HEK293 (cell line): ENCODE measurements around the gene ZNF775.

ENCODE experiments used
- CTCF ChIA-PET: fragments of 350-600 bp; formaldehyde crosslinking; extraction: SDS; loops from one replicate; lab custom pipeline; 2021; ENCODE audit warnings: antibody characterized with exemption; lab: Yijun Ruan, JAX
- POLR2A ChIA-PET: fragments of 300-600 bp; formaldehyde crosslinking; extraction: SDS; loops from one replicate; lab custom pipeline; 2020; ENCODE audit warnings: antibody characterized with exemption, inconsistent platforms; lab: Yijun Ruan, JAX
- H3K27ac ChIP-seq: fragments of 200-500 bp; sonication (Bioruptor generic); 2 replicates; pipeline ENCODE4 v1.5.1; 2014; ENCODE audit warnings: low read depth, low read length, control low read depth, inconsistent platforms; ENCODE audit errors: extremely low read depth
- H3K36me3 ChIP-seq, 2 experiments: fragments of 200-500 bp in 1 of 2; sonication (Bioruptor generic) in 1 of 2; 1 replicate in 1 of 2; 2 replicates in 1 of 2; pipeline ENCODE4 v1.5.1; 2014 to 2017; ENCODE audit warnings: inconsistent platforms in 2 of 2, low read length in 2 of 2; ENCODE audit not compliant: control insufficient read depth in 2 of 2, insufficient read depth in 1 of 2
- H3K4me1 ChIP-seq: fragments of 200-500 bp; sonication (Bioruptor generic); 2 replicates; pipeline ENCODE4 v1.5.1; 2014; ENCODE audit warnings: mild to moderate bottlenecking, low read length, inconsistent platforms; ENCODE audit not compliant: control insufficient read depth, insufficient read depth
- H3K4me3 ChIP-seq: 2 replicates; pipeline ENCODE4 v1.5.1; 2011; ENCODE audit warnings: low read depth, mild to moderate bottlenecking, control low read depth, low read length, moderate library complexity
- H3K9me3 ChIP-seq: fragments of 200-500 bp; sonication (Bioruptor generic); 2 replicates; pipeline ENCODE4 v1.5.1; 2014; ENCODE audit warnings: low read depth, low read length, inconsistent platforms; ENCODE audit not compliant: control insufficient read depth, insufficient read depth
- EGR2 ChIP-seq: fragments of 450-650 bp; formaldehyde crosslinking; IDR thresholded peaks from 2 replicates; pipeline ENCODE4 v1.5.1; 2016; ENCODE audit warnings: low read depth, missing biosample characterization, missing genetic modification characterization
- GLIS1 ChIP-seq: fragments of 450-650 bp; formaldehyde crosslinking; IDR thresholded peaks from 2 replicates; pipeline ENCODE4 v1.5.1; 2016; ENCODE audit warnings: missing biosample characterization, missing genetic modification characterization
- PRDM10 ChIP-seq: fragments of 450-650 bp; formaldehyde crosslinking; IDR thresholded peaks from 2 replicates; pipeline ENCODE4 v1.5.1; 2016; ENCODE audit warnings: missing biosample characterization, missing genetic modification characterization
- PRDM4 ChIP-seq: fragments of 450-650 bp; formaldehyde crosslinking; IDR thresholded peaks from 2 replicates; pipeline ENCODE4 v1.5.1; 2017; ENCODE audit warnings: missing biosample characterization, missing genetic modification characterization
- REST ChIP-seq: fragments of 450-650 bp; formaldehyde crosslinking; IDR thresholded peaks from 2 replicates; pipeline ENCODE4 v1.5.1; 2016; ENCODE audit warnings: missing biosample characterization, missing genetic modification characterization
- SCRT2 ChIP-seq: fragments of 450-650 bp; formaldehyde crosslinking; IDR thresholded peaks from 2 replicates; pipeline ENCODE4 v1.5.1; 2016; ENCODE audit warnings: missing biosample characterization, missing genetic modification characterization
- TRIM28 ChIP-seq: IDR thresholded peaks from 2 replicates; pipeline ENCODE4 v1.6.1; 2011; ENCODE audit warnings: low read length, control low read depth, borderline replicate concordance
- ZEB2 ChIP-seq: fragments of 450-650 bp; formaldehyde crosslinking; IDR thresholded peaks from 2 replicates; pipeline ENCODE4 v1.5.1; 2016; ENCODE audit warnings: missing biosample characterization, missing genetic modification characterization
- ZFHX2 ChIP-seq: fragments of 450-650 bp; formaldehyde crosslinking; conservative IDR thresholded peaks from 2 replicates; pipeline ENCODE4 v1.5.1; 2016; ENCODE audit warnings: missing biosample characterization, missing genetic modification characterization
- ZFP41 ChIP-seq: fragments of 450-650 bp; formaldehyde crosslinking; IDR thresholded peaks from 2 replicates; pipeline ENCODE4 v1.5.1; 2016; ENCODE audit warnings: missing biosample characterization, missing genetic modification characterization, borderline replicate concordance
- ZNF10 ChIP-seq: fragments of 450-650 bp; formaldehyde crosslinking; IDR thresholded peaks from 2 replicates; pipeline ENCODE4 v1.5.1; 2017; ENCODE audit warnings: missing biosample characterization, missing genetic modification characterization
- ZNF16 ChIP-seq: fragments of 450-650 bp; formaldehyde crosslinking; IDR thresholded peaks from 2 replicates; pipeline ENCODE4 v1.5.1; 2016; ENCODE audit warnings: low read depth, missing biosample characterization, missing genetic modification characterization
- ZNF26 ChIP-seq: fragments of 450-650 bp; formaldehyde crosslinking; IDR thresholded peaks from 2 replicates; pipeline ENCODE4 v1.5.1; 2016; ENCODE audit warnings: missing biosample characterization, missing genetic modification characterization
- ZNF266 ChIP-seq: fragments of 450-650 bp; formaldehyde crosslinking; IDR thresholded peaks from 2 replicates; pipeline ENCODE4 v1.5.1; 2016; ENCODE audit warnings: missing biosample characterization, missing genetic modification characterization, low read depth
- ZNF391 ChIP-seq: fragments of 450-650 bp; formaldehyde crosslinking; IDR thresholded peaks from 2 replicates; pipeline ENCODE4 v1.5.1; 2016; ENCODE audit warnings: low read depth, missing biosample characterization, missing genetic modification characterization, borderline replicate concordance
- ZNF549 ChIP-seq: fragments of 450-650 bp; IDR thresholded peaks from 2 replicates; pipeline ENCODE4 v1.5.1; 2018; ENCODE audit warnings: missing biosample characterization, missing genetic modification characterization, mild to moderate bottlenecking, inconsistent platforms, moderate library complexity
- ZNF623 ChIP-seq: fragments of 450-650 bp; formaldehyde crosslinking; IDR thresholded peaks from 2 replicates; pipeline ENCODE4 v1.5.1; 2016; ENCODE audit warnings: missing biosample characterization, missing genetic modification characterization
- ZNF658 ChIP-seq: fragments of 450-650 bp; formaldehyde crosslinking; IDR thresholded peaks from 2 replicates; pipeline ENCODE4; 2016; ENCODE audit warnings: missing biosample characterization, missing genetic modification characterization
- ZNF660 ChIP-seq: fragments of 450-650 bp; IDR thresholded peaks from 2 replicates; pipeline ENCODE4 v1.5.1; 2018; ENCODE audit warnings: missing biosample characterization, mild to moderate bottlenecking, missing genetic modification characterization
- ZNF670 ChIP-seq: fragments of 450-650 bp; formaldehyde crosslinking; IDR thresholded peaks from 2 replicates; pipeline ENCODE4 v1.5.1; 2016; ENCODE audit warnings: missing biosample characterization, missing genetic modification characterization, low read depth
- ZNF768 ChIP-seq: fragments of 450-650 bp; formaldehyde crosslinking; IDR thresholded peaks from 2 replicates; pipeline ENCODE4 v1.5.1; 2018; ENCODE audit warnings: missing biosample characterization, mild to moderate bottlenecking, missing genetic modification characterization
- ZNF785 ChIP-seq: fragments of 450-650 bp; formaldehyde crosslinking; IDR thresholded peaks from 2 replicates; pipeline ENCODE4 v1.5.1; 2016; ENCODE audit warnings: missing biosample characterization, missing genetic modification characterization
- ZSCAN4 ChIP-seq: fragments of 450-650 bp; formaldehyde crosslinking; IDR thresholded peaks from 2 replicates; pipeline ENCODE4 v1.5.1; 2017; ENCODE audit warnings: missing biosample characterization, missing genetic modification characterization

ZNF775 gene

GRCh38 chr7:150358988-150359621 lies 20.0 kb upstream of the ZNF775 start (continued):
- 0 out of 2 replicates have a peak, but pooled peaks have one; percentile 55 for TF ChIP-seq ZNF670 (tag by site-specific recombination)
- TF ChIP-seq REST (tag by site-specific recombination): no peak
- TF ChIP-seq ZNF16 (tag by site-specific recombination): no peak
- no peak for TF ChIP-seq ZNF768 (tag by site-specific recombination)
- TF ChIP-seq ZNF658 (tag by site-specific recombination): no peak
- no peak for TF ChIP-seq ZFP41 (tag by site-specific recombination)
- peak; percentile 19; the same call in 1 of the 2 replicates for TF ChIP-seq ZSCAN4 (tag by site-specific recombination)
- TF ChIP-seq EGR2 (tag by site-specific recombination): peak; percentile 57
- no peak for TF ChIP-seq ZNF660 (tag by site-specific recombination)
- TF ChIP-seq ZNF623 (tag by site-specific recombination): no peak
- no peak for TF ChIP-seq ZNF549
- peak; percentile 39; the same call in 1 of the 2 replicates for TF ChIP-seq ZNF266 (tag by site-specific recombination)
- TF ChIP-seq TRIM28: no peak
- no peak for TF ChIP-seq ZNF785 (tag by site-specific recombination)
- no peak for TF ChIP-seq ZNF10

GRCh38 chr7:150359622-150360362 lies 19.3 kb upstream of the ZNF775 start:
- no peaks in the 10 kb centered on the region for H3K4me1 ChIP-seq
- TF ChIP-seq GLIS1 (tag by site-specific recombination) (peak; percentile 83), TRIM28 (peak; percentile 57; the same call in 1 of the 2 replicates), ZEB2 (tag by site-specific recombination) (peak; percentile 94), ZNF26 (tag by site-specific recombination) (no peak), ZFHX2 (peak; percentile 58; the same call in 1 of the 2 replicates), PRDM4 (tag by site-specific recombination) (peak; percentile 68; the same call in 1 of the 2 replicates), ZNF391 (tag by site-specific recombination) (peak; percentile 100), PRDM10 (tag by site-specific recombination) (peak; percentile 75), SCRT2 (tag by site-specific recombination) (no peak)

More at GRCh38 chr7:150359622-150360362, 19.3 kb upstream of the ZNF775 start:
- Histone ChIP-seq H3K9me3 (no peaks in the 10 kb centered on the region), H3K36me3 (no peaks in the 10 kb centered on the region), H3K4me3 (no peak overlapping the region), H3K27ac (no peak overlapping the region)
- ChIA-PET POLR2A (no interaction called here), CTCF (no interaction called here)
